ENCODE data around the gene VPS4A. TPM values are rescaled to one million over a fixed set of nuclear protein-coding genes. Genes with fewer than 3 reads are reported as not detected.

Gene VPS4A
- polyA plus RNA-seq, 1 of the 3 experiments (the other 2 are of a cell fraction) = 20.8 TPM

- Histone ChIP-seq H3K9me3 (no peaks in the 10 kb centered on the region), H3K4me2 (no peak overlapping the region), H4K20me1 (ENCODE audit: insufficient read depth) (no peaks in the 10 kb centered on the region), H3K9ac (no peak overlapping the region), H3K27ac (ENCODE audit: low read depth in 2 of 2, low read length in 1 of 2) (no peak overlapping the region), H3K9me2 (no peaks in the 10 kb centered on the region), H2AFZ (ENCODE audit: low read depth) (no peak overlapping the region), H3K79me2 (ENCODE audit: insufficient read depth) (peaks cover 40% of the 10 kb centered on the region), H3K27me3 (ENCODE audit: insufficient read depth) (no peaks in the 10 kb centered on the region), H3K4me3 (ENCODE audit: low read depth in 2 of 2, low read length in 1 of 2) (no peak overlapping the region), H3K36me3 (replicated peaks in 1 of 2; ENCODE audit: control insufficient read depth in 1 of 2, insufficient read depth in 2 of 2, low read length in 1 of 2) (peaks cover 3 to 11% of the 10 kb centered on the region in 2 experiments), H3K4me1 (ENCODE audit: control insufficient read depth in 1 of 2, insufficient read depth in 2 of 2, low read depth in 1 of 2, low read length in 1 of 2) (no peaks in the 10 kb centered on the region), H3F3A (replicated peaks; ENCODE audit: insufficient read depth) (peaks cover 10% of the 10 kb centered on the region)
- CTCF ChIA-PET = interaction anchor here (1.0 to 1.6 kb wide), 4 partner anchors 19 to 117 kb away, joined by 4 to 8 read pairs (median 4); no protein-coding TSS in a partner anchor
- POLR2A ChIA-PET = interaction anchor here (0.6 kb wide), 1 partner anchor 86 kb away, joined by 3 read pairs; no protein-coding TSS in a partner anchor
- TF ChIP-seq TCF12 (IDR thresholded peaks at IDR 0.05) = no peak
- no peak for TF ChIP-seq MEF2A (IDR thresholded peaks at IDR 0.05; ENCODE audit: borderline replicate concordance, low read depth)
- no peak for TF ChIP-seq CHD2 (IDR thresholded peaks at IDR 0.05; ENCODE audit: low read length, partially characterized antibody)
- no peak for TF ChIP-seq GABPA (IDR thresholded peaks at IDR 0.05; ENCODE audit: low read depth)
- TF ChIP-seq RAD21 (IDR thresholded peaks at IDR 0.05; ENCODE audit: low read length) = no peak
- no peak for DNase-seq
- WGBS (ENCODE audit: low lambda C conversion rate) = 92% methylated on average over 4 of the region's 4 CpGs
These were observed 43.5 kb upstream of the VPS4A start for GRCh38 chr16:69267633-69268032.

- H3K79me2 ChIP-seq (ENCODE audit: insufficient read depth) = peaks cover 20% of the 10 kb centered on the region; the same call in 1 of the 2 replicates
These were observed 40.8 kb upstream of the VPS4A start for GRCh38 chr16:69270395-69270794.

GRCh38 chr16:69270831-69271230 is 40.3 kb upstream of the VPS4A start:
- Histone ChIP-seq H3K27ac (ENCODE audit: low read depth in 2 of 2, low read length in 1 of 2) (no peak overlapping the region), H2AFZ (ENCODE audit: low read depth) (no peak overlapping the region), H3K4me3 (ENCODE audit: low read depth in 2 of 2, low read length in 1 of 2) (no peak overlapping the region), H3K9ac (no peak overlapping the region), H3K36me3 (replicated peaks in 1 of 2; ENCODE audit: control insufficient read depth in 1 of 2, insufficient read depth in 2 of 2, low read length in 1 of 2) (peaks cover 3 to 18% of the 10 kb centered on the region in 2 experiments), H4K20me1 (ENCODE audit: insufficient read depth) (no peaks in the 10 kb centered on the region), H3K4me1 (ENCODE audit: control insufficient read depth in 1 of 2, insufficient read depth in 2 of 2, low read depth in 1 of 2, low read length in 1 of 2) (peaks cover 6 to 11% of the 10 kb centered on the region in 2 experiments; a peak in 3 of 4 replicates), H3K4me2 (no peak overlapping the region), H3K9me3 (no peaks in the 10 kb centered on the region), H3K79me2 (ENCODE audit: insufficient read depth) (peaks cover 20% of the 10 kb centered on the region; the same call in 1 of the 2 replicates), H3K27me3 (ENCODE audit: insufficient read depth) (no peaks in the 10 kb centered on the region), H3F3A (replicated peaks; ENCODE audit: insufficient read depth) (peaks cover 22% of the 10 kb centered on the region), H3K9me2 (no peaks in the 10 kb centered on the region)
- ChIA-PET POLR2A (no interaction called here), CTCF (interaction anchor here (0.7 to 2.5 kb wide), 2 partner anchors 121 to 469 kb away, joined by 4 to 7 read pairs; no protein-coding TSS in a partner anchor)
- DNase-seq = no peak
- WGBS (ENCODE audit: low lambda C conversion rate) = 95% methylated on average over 2 of the region's 2 CpGs
- TF ChIP-seq NRF1 (IDR thresholded peaks at IDR 0.05; ENCODE audit: low read depth, low read length) = no peak
- TF ChIP-seq USF2 (IDR thresholded peaks at IDR 0.05; ENCODE audit: borderline replicate concordance, low read depth, low read length) = no peak
- no peak for TF ChIP-seq TCF12 (IDR thresholded peaks at IDR 0.05)
- TF ChIP-seq RFX5 (IDR thresholded peaks at IDR 0.05; ENCODE audit: low read length) = no peak
- TF ChIP-seq FOXM1 (IDR thresholded peaks at IDR 0.05; ENCODE audit: low read depth) = no peak
- no peak for TF ChIP-seq REST (IDR thresholded peaks at IDR 0.05; ENCODE audit: low read depth, low read length)
- no peak for TF ChIP-seq GABPA (IDR thresholded peaks at IDR 0.05; ENCODE audit: low read depth)
- TF ChIP-seq FOXJ3 (CRISPR knock-in tag; IDR thresholded peaks at IDR 0.05) = no peak
- TF ChIP-seq IRF3 (IDR thresholded peaks at IDR 0.05; ENCODE audit: low read depth, low read length) = no peak
- no peak for TF ChIP-seq PBX3 (IDR thresholded peaks at IDR 0.05)
- no peak for TF ChIP-seq JUND (IDR thresholded peaks at IDR 0.05)

More at GRCh38 chr16:69270395-69270794, 40.8 kb upstream of the VPS4A start:
- Histone ChIP-seq H3F3A (replicated peaks; ENCODE audit: insufficient read depth) (peaks cover 18% of the 10 kb centered on the region), H3K4me2 (no peak overlapping the region), H3K4me1 (ENCODE audit: control insufficient read depth in 1 of 2, insufficient read depth in 2 of 2, low read depth in 1 of 2, low read length in 1 of 2) (peaks cover 1 to 6% of the 10 kb centered on the region in 2 experiments; a peak in 3 of 4 replicates), H3K27me3 (ENCODE audit: insufficient read depth) (no peaks in the 10 kb centered on the region), H3K9me3 (no peaks in the 10 kb centered on the region), H3K36me3 (replicated peaks in 1 of 2; ENCODE audit: control insufficient read depth in 1 of 2, insufficient read depth in 2 of 2, low read length in 1 of 2) (peaks cover 3 to 18% of the 10 kb centered on the region in 2 experiments), H2AFZ (ENCODE audit: low read depth) (no peak overlapping the region), H4K20me1 (ENCODE audit: insufficient read depth) (no peaks in the 10 kb centered on the region), H3K4me3 (ENCODE audit: low read depth in 2 of 2, low read length in 1 of 2) (no peak overlapping the region), H3K9ac (no peak overlapping the region), H3K9me2 (no peaks in the 10 kb centered on the region), H3K27ac (ENCODE audit: low read depth in 2 of 2, low read length in 1 of 2) (no peak overlapping the region)
- 88% methylated on average over 3 of the region's 3 CpGs for WGBS (ENCODE audit: low lambda C conversion rate)
- ChIA-PET CTCF (interaction anchor here (0.7 to 2.5 kb wide), 2 partner anchors 120 to 469 kb away, joined by 4 to 7 read pairs; no protein-coding TSS in a partner anchor), POLR2A (no interaction called here)
- no peak for TF ChIP-seq MAX (IDR thresholded peaks at IDR 0.05; ENCODE audit: low read depth)
- no peak for DNase-seq
